ENCODE results near the gene KAZN.

KAZN gene

DNA sequence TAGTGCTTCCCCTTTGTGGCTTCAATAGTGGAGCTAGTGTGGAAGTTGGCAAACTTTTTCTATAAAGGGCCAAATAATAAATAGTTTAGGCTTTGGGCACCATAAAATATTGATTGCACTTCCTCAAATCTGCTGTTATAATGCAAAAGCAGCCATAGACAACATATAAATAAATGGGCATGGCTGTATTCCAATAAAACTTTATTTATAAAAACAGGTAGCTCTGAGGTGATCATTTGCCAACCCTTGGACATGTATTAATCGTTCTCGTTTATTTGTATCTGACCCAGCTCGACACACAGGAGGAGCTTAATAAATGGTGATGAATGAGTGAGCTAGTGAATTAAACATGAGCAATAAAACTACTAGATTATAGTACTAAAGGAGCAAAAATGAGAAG, 13.3 kb downstream of the KAZN start:
- H3K36me3 ChIP-seq (ENCODE audit: insufficient read depth, low read length), result no peaks in the 10 kb centered on the region
- H2AFZ ChIP-seq (ENCODE audit: low read length), result no peak overlapping the region
- H3F3A ChIP-seq (ENCODE audit: insufficient read depth, low read length), result no peaks in the 10 kb centered on the region
- H4K20me1 ChIP-seq (ENCODE audit: insufficient read depth, low read length), result no peaks in the 10 kb centered on the region
- no peaks in the 10 kb centered on the region for H3K9me2 ChIP-seq (ENCODE audit: low read depth, low read length)
- H3K9me3 ChIP-seq (ENCODE audit: low read length), result no peaks in the 10 kb centered on the region
- H3K27me3 ChIP-seq (ENCODE audit: insufficient read depth, low read length), result no peaks in the 10 kb centered on the region
- H3K4me3 ChIP-seq (ENCODE audit: low read depth, low read length, poor library complexity, severe bottlenecking), result no peak overlapping the region
- H3K79me2 ChIP-seq (ENCODE audit: insufficient read depth, low read length), result no peaks in the 10 kb centered on the region
- no peak overlapping the region for H3K27ac ChIP-seq (ENCODE audit: low read depth, low read length, poor library complexity, severe bottlenecking)
- H3K9ac ChIP-seq (ENCODE audit: low read length), result no peak overlapping the region
- TF ChIP-seq, protein P1, sequence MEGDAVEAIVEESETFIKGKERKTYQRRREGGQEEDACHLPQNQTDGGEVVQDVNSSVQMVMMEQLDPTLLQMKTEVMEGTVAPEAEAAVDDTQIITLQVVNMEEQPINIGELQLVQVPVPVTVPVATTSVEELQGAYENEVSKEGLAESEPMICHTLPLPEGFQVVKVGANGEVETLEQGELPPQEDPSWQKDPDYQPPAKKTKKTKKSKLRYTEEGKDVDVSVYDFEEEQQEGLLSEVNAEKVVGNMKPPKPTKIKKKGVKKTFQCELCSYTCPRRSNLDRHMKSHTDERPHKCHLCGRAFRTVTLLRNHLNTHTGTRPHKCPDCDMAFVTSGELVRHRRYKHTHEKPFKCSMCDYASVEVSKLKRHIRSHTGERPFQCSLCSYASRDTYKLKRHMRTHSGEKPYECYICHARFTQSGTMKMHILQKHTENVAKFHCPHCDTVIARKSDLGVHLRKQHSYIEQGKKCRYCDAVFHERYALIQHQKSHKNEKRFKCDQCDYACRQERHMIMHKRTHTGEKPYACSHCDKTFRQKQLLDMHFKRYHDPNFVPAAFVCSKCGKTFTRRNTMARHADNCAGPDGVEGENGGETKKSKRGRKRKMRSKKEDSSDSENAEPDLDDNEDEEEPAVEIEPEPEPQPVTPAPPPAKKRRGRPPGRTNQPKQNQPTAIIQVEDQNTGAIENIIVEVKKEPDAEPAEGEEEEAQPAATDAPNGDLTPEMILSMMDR (IDR thresholded peaks at IDR 0.05; ENCODE audit: low read length), result no peak
- TF ChIP-seq EZH2 (IDR thresholded peaks at IDR 0.05; ENCODE audit: borderline replicate concordance, low read length), result no peak
- H3K4me1 ChIP-seq (ENCODE audit: insufficient read depth, low read length, severe bottlenecking), result peaks cover 2% of the 10 kb centered on the region
- no peak overlapping the region for H3K4me2 ChIP-seq (ENCODE audit: low read length)

DNA sequence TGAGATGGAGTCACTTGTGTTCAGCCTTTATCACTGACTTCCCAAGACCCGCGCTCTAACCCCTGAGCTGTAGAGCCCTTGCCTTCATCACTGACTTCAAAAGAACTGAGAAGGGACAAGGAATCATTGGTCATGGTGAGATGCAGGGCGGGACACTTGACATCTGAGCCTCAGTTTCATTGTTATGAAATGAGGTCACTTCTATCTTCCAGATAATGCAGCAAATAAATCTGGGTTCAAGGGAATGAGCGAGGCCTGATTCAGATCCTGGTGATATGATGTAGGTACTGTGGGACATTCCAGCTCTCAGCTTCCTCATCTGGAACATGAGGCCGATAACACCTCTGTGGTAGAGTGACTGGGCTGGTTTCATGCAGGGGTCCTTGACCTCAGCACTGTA, 13.8 kb downstream of the KAZN start:
- H3F3A ChIP-seq (ENCODE audit: insufficient read depth, low read length), result no peaks in the 10 kb centered on the region
- no peak overlapping the region for H3K4me3 ChIP-seq (ENCODE audit: low read depth, low read length, poor library complexity, severe bottlenecking)
- no peaks in the 10 kb centered on the region for H3K9me2 ChIP-seq (ENCODE audit: low read depth, low read length)
- no peak overlapping the region for H3K4me2 ChIP-seq (ENCODE audit: low read length)
- no peak overlapping the region for H2AFZ ChIP-seq (ENCODE audit: low read length)
- H3K36me3 ChIP-seq (ENCODE audit: insufficient read depth, low read length), result no peaks in the 10 kb centered on the region
- no peak overlapping the region for H3K9ac ChIP-seq (ENCODE audit: low read length)
- TF ChIP-seq, protein P1 (IDR thresholded peaks at IDR 0.05; ENCODE audit: low read length), result no peak
- TF ChIP-seq EZH2 (IDR thresholded peaks at IDR 0.05; ENCODE audit: borderline replicate concordance, low read length), result no peak
- H4K20me1 ChIP-seq (ENCODE audit: insufficient read depth, low read length), result no peaks in the 10 kb centered on the region
- H3K79me2 ChIP-seq (ENCODE audit: insufficient read depth, low read length), result no peaks in the 10 kb centered on the region
- no peaks in the 10 kb centered on the region for H3K9me3 ChIP-seq (ENCODE audit: low read length)
- no peaks in the 10 kb centered on the region for H3K27me3 ChIP-seq (ENCODE audit: insufficient read depth, low read length)
- no peak overlapping the region for H3K27ac ChIP-seq (ENCODE audit: low read depth, low read length, poor library complexity, severe bottlenecking)
- peaks cover 2% of the 10 kb centered on the region for H3K4me1 ChIP-seq (ENCODE audit: insufficient read depth, low read length, severe bottlenecking)

GRCh38 chr1:14613926-14614325, 15.4 kb downstream of the KAZN start:
- Histone ChIP-seq H3K9me3 (ENCODE audit: low read length) (no peaks in the 10 kb centered on the region), H3K4me3 (ENCODE audit: low read depth, low read length, poor library complexity, severe bottlenecking) (no peak overlapping the region), H3K36me3 (ENCODE audit: insufficient read depth, low read length) (no peaks in the 10 kb centered on the region), H3F3A (ENCODE audit: insufficient read depth, low read length) (no peaks in the 10 kb centered on the region), H3K4me1 (ENCODE audit: insufficient read depth, low read length, severe bottlenecking) (no peaks in the 10 kb centered on the region), H3K9ac (ENCODE audit: low read length) (no peak overlapping the region), H3K9me2 (ENCODE audit: low read depth, low read length) (no peaks in the 10 kb centered on the region), H3K27me3 (ENCODE audit: insufficient read depth, low read length) (no peaks in the 10 kb centered on the region), H2AFZ (ENCODE audit: low read length) (no peak overlapping the region), H3K4me2 (ENCODE audit: low read length) (no peak overlapping the region), H3K79me2 (ENCODE audit: insufficient read depth, low read length) (no peaks in the 10 kb centered on the region), H4K20me1 (ENCODE audit: insufficient read depth, low read length) (no peaks in the 10 kb centered on the region), H3K27ac (ENCODE audit: low read depth, low read length, poor library complexity, severe bottlenecking) (no peak overlapping the region)
- TF ChIP-seq, protein P1 (IDR thresholded peaks at IDR 0.05; ENCODE audit: low read length), result no peak
- TF ChIP-seq EZH2 (IDR thresholded peaks at IDR 0.05; ENCODE audit: borderline replicate concordance, low read length), result no peak
